Non-pigmented ciliary epithelial cell (primary cell): ENCODE results near the gene DNAH8.
"Not testable (repeated sequence)": the region's sequence is repeated elsewhere in the genome, so short reads cannot be mapped to it uniquely, and the experiment has no call there.

ENCODE experiments used
- DNase-seq: peaks from one replicate; pipeline ENCODE4 v3.0.0-alpha.2; 2010; ENCODE audit warnings: low read depth

Gene DNAH8

GRCh38 chr6:38837101-38837500 is 122.0 kb downstream of the DNAH8 start:
- no peak for DNase-seq

- DNase-seq, result no peak
These were observed 128.7 kb downstream of the DNAH8 start for GRCh38 chr6:38843798-38844197.

DNA sequence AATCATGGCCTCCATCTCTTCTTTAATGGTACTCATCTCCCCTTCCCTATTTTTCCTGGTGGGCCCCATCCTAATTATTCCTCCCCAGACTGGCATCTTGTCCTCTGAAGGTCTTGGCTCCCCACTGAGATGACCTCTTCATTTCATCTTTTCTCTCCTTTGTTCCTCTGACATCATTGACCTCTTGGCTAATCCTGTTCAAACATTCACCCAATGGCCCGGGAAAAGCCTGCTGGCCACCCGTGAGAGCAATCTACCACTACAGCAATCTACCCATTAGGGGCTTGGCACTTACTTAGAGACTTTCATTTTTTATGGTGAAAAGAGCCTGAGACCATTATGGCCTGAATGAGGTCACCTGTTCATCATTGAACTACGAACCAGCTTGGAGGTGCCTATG is 130.8 kb downstream of the DNAH8 start:
- no peak for DNase-seq

DNA sequence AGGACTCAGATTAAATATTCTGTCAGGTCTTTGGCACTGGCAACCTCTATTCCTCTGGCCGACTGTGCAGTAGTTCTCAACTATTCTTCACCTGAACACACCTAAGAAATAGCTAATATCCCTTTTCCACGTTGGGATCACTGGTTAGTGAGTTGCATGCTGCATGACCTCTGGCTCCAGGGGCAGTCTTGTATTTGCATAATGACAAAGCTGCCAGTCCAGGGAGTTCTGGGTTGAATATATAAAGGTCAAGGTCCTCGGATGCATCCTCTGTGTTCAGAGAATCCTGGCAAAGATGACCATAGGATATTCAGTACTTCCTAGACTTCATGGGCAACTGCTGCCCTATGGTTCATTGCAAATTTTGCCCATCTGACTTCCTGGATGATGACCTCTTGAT is 131.2 kb downstream of the DNAH8 start:
- no peak for DNase-seq

DNA sequence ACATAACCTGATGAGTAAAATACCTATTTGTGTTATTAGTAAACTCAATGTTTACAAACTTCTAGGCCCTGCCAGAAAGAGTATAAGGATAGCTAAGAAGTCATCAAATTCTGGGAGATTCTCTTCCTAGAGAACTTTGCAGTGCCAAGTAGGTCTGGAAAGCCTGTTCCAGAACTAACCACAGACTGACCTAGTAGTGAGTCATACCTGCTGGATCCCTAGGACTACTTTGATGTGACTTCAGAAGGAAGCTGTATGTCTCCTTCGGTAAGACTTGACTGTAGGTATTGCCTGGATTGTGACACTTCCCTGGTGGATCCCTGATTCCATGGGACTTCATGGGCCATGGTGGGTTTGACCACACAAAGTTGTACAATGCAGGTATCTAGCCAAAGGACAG is 131.7 kb downstream of the DNAH8 start:
- peak; percentile 11 for DNase-seq

DNA sequence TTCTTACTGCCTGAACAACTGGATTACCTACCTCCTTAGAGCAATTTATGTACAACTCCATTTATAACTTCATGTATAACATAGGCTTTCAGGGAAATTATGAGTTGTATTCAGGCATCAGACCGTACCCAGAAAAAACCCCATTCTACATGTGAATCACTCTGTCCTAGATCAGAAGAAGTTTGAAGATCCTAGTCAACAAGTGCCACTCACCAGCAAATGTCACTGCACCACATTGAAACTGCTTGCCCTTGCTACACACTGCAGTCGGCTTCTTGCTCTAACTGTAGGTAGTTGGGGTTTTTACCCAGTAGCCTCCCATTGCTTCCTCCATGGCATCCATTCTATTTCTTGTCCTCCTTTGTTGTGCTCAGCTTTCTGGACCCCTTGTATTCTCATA is 132.4 kb downstream of the DNAH8 start:
- DNase-seq, result no peak

GRCh38 chr6:38848760-38849159 is 133.6 kb downstream of the DNAH8 start:
- no peak for DNase-seq

GRCh38 chr6:38852215-38852614 is 137.1 kb downstream of the DNAH8 start:
- no peak for DNase-seq

DNA sequence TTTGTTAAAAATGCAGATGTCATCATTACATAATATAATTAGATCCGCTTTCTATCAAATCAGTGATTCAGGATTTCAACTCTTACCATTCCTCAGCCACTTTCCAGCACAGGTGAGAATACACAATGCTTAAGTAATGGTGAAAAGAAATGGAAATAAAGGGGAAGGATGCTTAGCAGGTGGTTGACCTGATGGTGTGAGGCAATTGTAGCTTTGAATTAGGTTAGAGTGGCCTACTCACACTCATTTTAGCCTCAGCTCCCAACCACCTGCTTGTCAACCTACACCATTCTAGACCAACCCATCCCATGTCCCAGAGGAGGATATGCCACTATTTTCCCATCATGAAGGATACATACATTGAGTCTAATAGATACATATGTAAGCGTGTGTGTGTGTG is 138.1 kb downstream of the DNAH8 start:
- no peak for DNase-seq

GRCh38 chr6:38856492-38856891 is 141.4 kb downstream of the DNAH8 start:
- no peak for DNase-seq

GRCh38 chr6:38857815-38858214 is 142.7 kb downstream of the DNAH8 start:
- DNase-seq, result no peak

GRCh38 chr6:38860041-38860440 is 144.9 kb downstream of the DNAH8 start:
- no peak for DNase-seq

- no peak for DNase-seq
These were observed 146.9 kb downstream of the DNAH8 start for GRCh38 chr6:38861926-38862401.

GRCh38 chr6:38865521-38866174 is 150.5 kb downstream of the DNAH8 start:
- no peak for DNase-seq

DNA sequence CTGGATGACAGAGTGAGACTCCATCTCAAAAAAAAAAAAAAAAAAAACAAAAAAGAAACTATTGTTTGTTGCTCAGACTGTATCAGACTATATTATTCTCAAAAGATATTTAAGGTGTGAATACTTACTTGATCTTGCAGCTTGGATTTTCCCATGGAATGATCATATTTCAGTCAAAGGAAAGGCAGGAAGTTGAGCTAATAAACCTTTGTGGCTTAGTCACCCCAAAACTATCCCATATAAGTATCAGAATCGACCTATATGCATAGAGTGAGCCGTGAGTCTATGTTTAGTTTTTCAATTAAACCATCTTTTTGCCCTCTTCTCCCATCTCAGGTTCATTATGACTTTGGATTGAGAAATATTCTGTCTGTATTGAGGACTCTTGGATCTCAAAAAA is 152.6 kb downstream of the DNAH8 start:
- no peak for DNase-seq

- peak; percentile 3 for DNase-seq
These were observed 156.8 kb downstream of the DNAH8 start for GRCh38 chr6:38871741-38872568.

- no peak for DNase-seq
These were observed 157.9 kb downstream of the DNAH8 start for GRCh38 chr6:38873001-38873400.

GRCh38 chr6:38873816-38874215 is 158.7 kb downstream of the DNAH8 start:
- not testable (repeated sequence) for DNase-seq

DNA sequence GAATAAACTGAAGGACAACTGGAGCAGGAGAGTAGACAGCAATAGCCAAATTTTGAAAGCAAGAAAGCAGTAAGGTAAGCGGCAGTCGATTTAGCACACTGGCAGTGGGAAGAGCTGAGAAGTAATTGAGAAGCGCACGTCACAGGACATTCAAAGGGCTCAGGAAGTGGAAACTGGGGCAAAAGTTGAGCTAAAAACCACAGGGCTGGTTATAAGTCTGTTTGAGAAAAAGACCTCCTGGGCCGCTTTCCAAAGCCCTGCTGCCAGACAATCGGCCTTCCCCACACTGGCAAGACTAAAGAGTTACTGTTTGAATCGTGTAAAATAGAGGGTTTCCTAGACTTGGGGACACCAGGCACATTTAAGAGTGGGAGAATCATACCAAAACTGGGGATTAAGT is 161.4 kb downstream of the DNAH8 start:
- DNase-seq, result no peak

DNA sequence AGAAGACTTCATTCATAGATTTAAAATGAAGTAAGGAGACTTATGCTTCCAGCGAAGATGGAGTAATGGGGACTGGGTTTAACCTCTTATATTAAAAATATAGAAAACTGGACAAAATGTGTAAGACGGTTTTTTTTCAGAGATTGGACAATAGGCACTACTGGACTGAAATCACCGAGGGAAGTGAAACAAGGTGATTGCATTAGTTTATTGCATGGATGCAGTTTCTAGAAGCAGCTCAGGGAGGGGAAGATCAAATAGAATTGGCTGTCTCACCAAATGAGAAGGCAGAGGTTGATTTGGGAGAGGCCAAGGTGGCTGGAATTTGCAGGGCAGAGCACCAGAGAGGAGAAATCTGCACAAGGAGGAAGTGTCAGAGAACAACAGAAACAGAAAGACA is 162.6 kb downstream of the DNAH8 start:
- DNase-seq, result no peak

- no peak for DNase-seq
These were observed 167.0 kb downstream of the DNAH8 start for GRCh38 chr6:38882157-38882556.

DNA sequence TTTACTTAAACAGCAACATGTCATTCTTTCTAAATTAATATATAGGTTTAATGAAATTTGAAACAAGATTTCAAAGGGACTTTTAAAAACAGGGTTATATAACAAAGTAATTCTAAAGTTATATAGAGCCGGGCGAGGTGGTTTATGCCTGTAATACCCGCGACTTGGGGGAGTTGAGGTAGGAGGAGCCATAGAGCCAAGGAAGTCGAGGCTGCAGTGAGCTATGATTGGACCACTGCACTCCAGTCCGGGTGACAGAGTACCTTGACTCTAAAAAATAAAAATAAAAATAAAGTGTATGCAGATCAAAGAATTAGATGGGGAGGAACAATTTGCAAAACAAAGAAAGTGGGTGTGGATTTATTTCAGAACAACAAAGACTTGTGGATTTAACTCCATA is 182.4 kb downstream of the DNAH8 start:
- DNase-seq, result no peak

DNA sequence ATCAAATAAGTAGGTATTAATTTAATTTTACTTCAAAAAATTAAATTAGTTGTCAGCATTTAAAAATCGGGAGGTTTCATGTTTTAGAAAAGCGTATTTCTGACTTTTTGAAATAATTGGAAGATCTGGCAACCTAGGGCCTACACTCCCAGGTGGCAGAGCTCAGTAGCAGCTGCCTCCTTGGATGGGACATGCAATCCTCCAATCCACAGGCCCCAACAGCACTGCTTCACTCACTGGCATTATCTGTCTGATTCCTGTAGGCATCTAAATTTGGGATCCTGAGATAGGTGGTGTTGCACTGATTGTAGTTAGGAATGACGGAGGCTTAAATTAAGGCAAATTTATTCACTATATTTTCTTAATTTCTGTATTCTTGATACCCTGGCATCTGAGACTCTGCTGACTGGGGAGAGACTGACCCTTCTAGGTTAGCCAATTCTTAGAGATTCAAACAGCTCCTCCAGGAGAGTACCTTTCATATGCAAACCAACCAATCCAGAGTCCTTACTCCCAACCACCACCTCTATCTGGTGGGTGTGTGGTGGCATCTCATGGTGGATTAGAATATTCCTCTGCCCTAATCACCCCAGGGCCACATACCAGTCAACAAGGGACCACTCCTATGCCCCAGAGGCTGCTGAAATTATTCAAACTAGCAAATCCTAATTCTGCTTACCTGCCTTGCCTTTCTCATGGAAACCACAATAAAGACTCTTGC is 186.9 kb downstream of the DNAH8 start:
- DNase-seq, result no peak
